Stimulated activated CD8-positive, alpha-beta memory T cell treated with anti-CD3 and anti-CD28 coated beads, Interleukin-12 subunit alpha, Interleukin-12 subunit beta, amount 100 ng/mL, for 1 hour (primary cell): ENCODE measurements around the gene CTRB2.
"Not testable (repeated sequence)": the region's sequence is repeated elsewhere in the genome, so short reads cannot be mapped to it uniquely, and the experiment has no call there.

Experiments
- DNase-seq: peaks from one replicate; pipeline ENCODE4 v3.0.0-alpha.2; 2020; ENCODE audit warnings: low read depth

CTRB2 gene

GRCh38 chr16:75242436-75243078 is 35.6 kb upstream of the CTRB2 start:
- DNase-seq = not testable (repeated sequence)

- DNase-seq = no peak
Observed at GRCh38 chr16:75241955-75242354, 35.0 kb upstream of the CTRB2 start.

- DNase-seq = no peak
Observed at GRCh38 chr16:75241412-75241811, 34.5 kb upstream of the CTRB2 start.

GRCh38 chr16:75240633-75241032 is 33.7 kb upstream of the CTRB2 start:
- not testable (repeated sequence) for DNase-seq

GRCh38 chr16:75239542-75240122 is 32.7 kb upstream of the CTRB2 start:
- no peak for DNase-seq

- DNase-seq = no peak
Observed at GRCh38 chr16:75238853-75239541, 32.0 kb upstream of the CTRB2 start.

GRCh38 chr16:75238132-75238852 is 31.3 kb upstream of the CTRB2 start:
- DNase-seq = no peak

GRCh38 chr16:75237398-75238131 is 30.6 kb upstream of the CTRB2 start:
- DNase-seq = no peak

- DNase-seq = no peak
Observed at GRCh38 chr16:75236736-75237397, 29.9 kb upstream of the CTRB2 start.

- DNase-seq = no peak
Observed at GRCh38 chr16:75236232-75236631, 29.3 kb upstream of the CTRB2 start.

- DNase-seq = no peak
Observed at GRCh38 chr16:75235721-75236193, 28.8 kb upstream of the CTRB2 start.

GRCh38 chr16:75234856-75235696 is 28.1 kb upstream of the CTRB2 start:
- DNase-seq = no peak

- no peak for DNase-seq
Observed at GRCh38 chr16:75233611-75233938, 26.6 kb upstream of the CTRB2 start.

GRCh38 chr16:75231570-75231969 is 24.6 kb upstream of the CTRB2 start:
- DNase-seq = no peak

- DNase-seq = no peak
Observed at GRCh38 chr16:75230471-75231110, 23.6 kb upstream of the CTRB2 start.

- DNase-seq = no peak
Observed at GRCh38 chr16:75229172-75230031, 22.4 kb upstream of the CTRB2 start.

- no peak for DNase-seq
Observed at GRCh38 chr16:75228143-75228976, 21.4 kb upstream of the CTRB2 start.
